A673 (cell line): Measurements from ENCODE around the gene DLG2. TPM values are rescaled to one million over a fixed set of nuclear protein-coding genes. Genes with fewer than 3 reads are reported as not detected.

ENCODE experiments used
- BruUV-seq: library from RNA; stranded (reverse); fragments of 400-500 nt; replicated peaks from 2 replicates; lab custom pipeline; 2021; lab: Mats Ljungman, UMichigan
- CTCF ChIA-PET: fragments of 300-600 bp; sonication (Branson Sonifier 250); formaldehyde crosslinking; loops from one replicate; lab custom pipeline; 2022; ENCODE audit warnings: antibody characterized with exemption; lab: Charles Lee
- POLR2A ChIA-PET: fragments of 300-600 bp; sonication (Branson Sonifier 250); formaldehyde crosslinking; loops from one replicate; lab custom pipeline; 2022; ENCODE audit warnings: antibody characterized with exemption; ENCODE audit not compliant: low non-redundant PET; lab: Charles Lee
- DNase-seq: peaks from one replicate; pipeline ENCODE4 v3.0.0-alpha.2; 2015; ENCODE audit warnings: low spot score
- H3K27ac ChIP-seq: fragments of 200-600 bp; sonication (generic); 2 replicates; pipeline ENCODE4 v1.5.1; 2016; ENCODE audit warnings: mixed run types, low read depth, mild to moderate bottlenecking, mixed read lengths, antibody characterized with exemption, low read length; ENCODE audit not compliant: poor library complexity, severe bottlenecking
- H3K27me3 ChIP-seq: fragments of 200-600 bp; sonication (generic); replicated peaks from 2 replicates; pipeline ENCODE4 v1.6.1; 2017; ENCODE audit warnings: mixed run types, low read depth, mild to moderate bottlenecking, mixed read lengths, antibody characterized with exemption, low read length; ENCODE audit not compliant: insufficient read depth, poor library complexity
- H3K36me3 ChIP-seq: fragments of 200-600 bp; sonication (generic); 2 replicates; pipeline ENCODE4 v1.6.1; 2016; ENCODE audit warnings: mixed run types, mild to moderate bottlenecking, mixed read lengths, antibody characterized with exemption, low read length; ENCODE audit not compliant: insufficient read depth, poor library complexity, severe bottlenecking
- H3K4me1 ChIP-seq: fragments of 200-600 bp; sonication (generic); 2 replicates; pipeline ENCODE4 v1.6.1; 2017; ENCODE audit warnings: mixed run types, mild to moderate bottlenecking, mixed read lengths, antibody characterized with exemption, low read length; ENCODE audit not compliant: insufficient read depth, poor library complexity, severe bottlenecking
- H3K4me3 ChIP-seq: fragments of 200-600 bp; sonication (generic); 2 replicates; pipeline ENCODE4 v1.5.1; 2016; ENCODE audit warnings: low read depth, mixed run types, mild to moderate bottlenecking, mixed read lengths, low read length; ENCODE audit not compliant: poor library complexity, severe bottlenecking
- H3K9me3 ChIP-seq: fragments of 200-600 bp; sonication (generic); 2 replicates; pipeline ENCODE4 v1.6.1; 2016; ENCODE audit warnings: mixed run types, low read depth, mild to moderate bottlenecking, mixed read lengths, antibody characterized with exemption, low read length; ENCODE audit not compliant: poor library complexity, severe bottlenecking
- EZH2 ChIP-seq: fragments of 200-600 bp; sonication (generic); IDR thresholded peaks from 2 replicates; pipeline ENCODE4 v1.6.1; 2017; ENCODE audit warnings: borderline replicate concordance, low read depth, mild to moderate bottlenecking, mixed read lengths, antibody characterized with exemption, low read length; ENCODE audit not compliant: poor library complexity, severe bottlenecking
- intact Hi-C: fragments of 100-400 bp; cut with micrococcal nuclease; formaldehyde crosslinking; loops from one replicate; pipeline ENCODE4 v1.10.0; 2022; ENCODE audit not compliant: unreplicated experiment
- total RNA-seq: library from RNA; stranded (reverse); gene quantifications from 2 replicates; pipeline ENCODE4 v1.2.3, GENCODE V29; 2021
- TF ChIP-seq, protein P1 (sequence below): fragments of 300-800, 200-600 bp; sonication (generic); conservative IDR thresholded peaks from 2 replicates; pipeline ENCODE4 v1.5.1; 2017; ENCODE audit warnings: low read depth, mild to moderate bottlenecking, antibody characterized with exemption, low read length, moderate library complexity, mixed read lengths

Gene DLG2
- total RNA-seq, 1 experiment from 2014 or later: 277 TPM

GRCh38 chr11:85481862-85482261 lies 145.3 kb downstream of the DLG2 start:
- Histone ChIP-seq H3K4me3 (no peak overlapping the region), H3K27ac (no peak overlapping the region), H3K9me3 (peaks cover 4% of the 10 kb centered on the region), H3K4me1 (no peaks in the 10 kb centered on the region), H3K36me3 (no peaks in the 10 kb centered on the region), H3K27me3 (no peaks in the 10 kb centered on the region)
- BruUV-seq: no TSS peak
- ChIA-PET CTCF (no interaction called here), POLR2A (no interaction called here)
- no peak for DNase-seq
- intact Hi-C loops: no loop called here
- TF ChIP-seq, protein P1, sequence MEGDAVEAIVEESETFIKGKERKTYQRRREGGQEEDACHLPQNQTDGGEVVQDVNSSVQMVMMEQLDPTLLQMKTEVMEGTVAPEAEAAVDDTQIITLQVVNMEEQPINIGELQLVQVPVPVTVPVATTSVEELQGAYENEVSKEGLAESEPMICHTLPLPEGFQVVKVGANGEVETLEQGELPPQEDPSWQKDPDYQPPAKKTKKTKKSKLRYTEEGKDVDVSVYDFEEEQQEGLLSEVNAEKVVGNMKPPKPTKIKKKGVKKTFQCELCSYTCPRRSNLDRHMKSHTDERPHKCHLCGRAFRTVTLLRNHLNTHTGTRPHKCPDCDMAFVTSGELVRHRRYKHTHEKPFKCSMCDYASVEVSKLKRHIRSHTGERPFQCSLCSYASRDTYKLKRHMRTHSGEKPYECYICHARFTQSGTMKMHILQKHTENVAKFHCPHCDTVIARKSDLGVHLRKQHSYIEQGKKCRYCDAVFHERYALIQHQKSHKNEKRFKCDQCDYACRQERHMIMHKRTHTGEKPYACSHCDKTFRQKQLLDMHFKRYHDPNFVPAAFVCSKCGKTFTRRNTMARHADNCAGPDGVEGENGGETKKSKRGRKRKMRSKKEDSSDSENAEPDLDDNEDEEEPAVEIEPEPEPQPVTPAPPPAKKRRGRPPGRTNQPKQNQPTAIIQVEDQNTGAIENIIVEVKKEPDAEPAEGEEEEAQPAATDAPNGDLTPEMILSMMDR: no peak
- TF ChIP-seq EZH2: no peak

- Histone ChIP-seq H3K4me3 (no peak overlapping the region), H3K27me3 (peaks cover 8% of the 10 kb centered on the region), H3K9me3 (no peaks in the 10 kb centered on the region), H3K4me1 (no peaks in the 10 kb centered on the region), H3K27ac (no peak overlapping the region), H3K36me3 (no peaks in the 10 kb centered on the region)
- DNase-seq: no peak
- intact Hi-C loops: no loop called here
- TF ChIP-seq, protein P1: no peak
- TF ChIP-seq EZH2: no peak
- ChIA-PET CTCF (no interaction called here), POLR2A (no interaction called here)
- BruUV-seq: no TSS peak
These were observed 151.3 kb downstream of the DLG2 start for GRCh38 chr11:85475660-85476517.

GRCh38 chr11:85472953-85473352 lies 154.2 kb downstream of the DLG2 start:
- intact Hi-C loops: no loop called here
- POLR2A ChIA-PET: no interaction called here
- no TSS peak for BruUV-seq
- no peaks in the 10 kb centered on the region for H3K36me3 ChIP-seq
- H3K4me3 ChIP-seq: no peak overlapping the region
- DNase-seq: no peak
- no peak for TF ChIP-seq EZH2
- H3K27me3 ChIP-seq: peaks cover 12% of the 10 kb centered on the region
- H3K27ac ChIP-seq: no peak overlapping the region
- no peaks in the 10 kb centered on the region for H3K9me3 ChIP-seq
- CTCF ChIA-PET: interaction anchor here (0.7 kb wide), 1 partner anchor 1224 kb away, joined by 3 read pairs; no protein-coding TSS in a partner anchor
- no peaks in the 10 kb centered on the region for H3K4me1 ChIP-seq
